EL (cell line): ENCODE measurements around the gene ATMIN.

Source experiments
- DNase-seq: peaks from one replicate; pipeline ENCODE4 v3.0.0-alpha.2; 2016

Gene ATMIN

GRCh38 chr16:81070979-81071378 lies 35.3 kb downstream of the ATMIN start:
- no peak for DNase-seq

GRCh38 chr16:81071805-81072204 lies 36.2 kb downstream of the ATMIN start:
- peak; percentile 55 for DNase-seq

DNA sequence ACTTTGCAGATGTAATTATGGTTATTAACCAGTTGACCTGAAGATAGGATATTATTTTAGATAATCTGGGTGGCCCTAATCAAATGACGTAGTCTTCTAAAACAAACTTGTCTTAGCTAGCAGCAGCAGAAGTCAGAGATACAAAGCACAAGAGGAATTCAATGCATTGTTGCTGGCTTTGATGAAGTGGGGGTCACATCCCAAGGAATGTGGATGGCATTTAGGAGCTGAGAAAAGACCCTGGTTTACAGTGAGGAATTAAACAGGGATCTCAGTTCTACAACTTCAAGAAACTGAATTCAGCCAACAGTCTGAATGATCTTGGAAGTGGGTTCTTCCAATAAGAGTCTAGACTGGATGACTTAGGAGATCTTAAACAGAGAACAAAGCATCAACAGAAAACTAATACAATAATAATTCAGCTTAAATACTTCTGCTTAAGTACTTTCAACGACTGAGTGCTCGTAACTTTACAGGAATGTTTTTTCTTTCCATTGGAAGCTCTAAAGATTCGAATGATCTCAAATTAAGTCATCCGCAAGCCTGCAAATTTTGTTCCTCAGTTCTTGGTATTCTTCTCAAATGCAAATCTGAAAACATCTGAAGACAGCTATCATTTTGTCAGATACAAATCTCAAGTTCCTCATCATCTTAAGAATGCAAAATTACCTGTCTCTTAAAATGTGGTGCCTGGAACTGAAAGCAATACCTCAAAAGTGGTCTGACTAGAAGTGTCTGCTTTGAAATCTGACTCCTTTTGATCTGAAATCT lies 38.1 kb downstream of the ATMIN start:
- no peak for DNase-seq

DNA sequence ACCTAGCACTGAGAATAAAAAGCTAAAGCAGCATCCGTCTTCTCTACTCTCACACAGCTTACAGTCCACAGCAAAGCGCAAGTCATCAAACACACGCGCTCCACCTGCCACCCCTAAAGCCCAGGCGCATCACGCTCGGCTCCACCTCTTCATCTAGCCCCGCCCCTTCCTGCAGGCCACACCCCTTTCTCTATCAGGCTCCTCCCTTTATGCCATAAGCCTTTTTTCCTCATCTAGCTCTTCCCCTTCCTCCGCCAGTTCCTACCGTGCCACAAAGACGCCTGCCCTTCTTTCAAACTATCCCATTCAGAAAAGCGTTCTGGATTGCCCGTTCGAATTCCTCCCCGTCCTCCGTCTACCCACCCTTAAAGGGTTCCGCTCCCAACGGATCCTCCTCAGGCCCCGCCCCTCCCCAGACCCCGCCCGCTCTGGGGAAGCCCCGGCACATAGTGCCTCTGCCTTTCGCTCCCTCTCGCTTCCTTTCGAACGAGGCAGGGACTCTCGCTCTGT lies 41.0 kb downstream of the ATMIN start:
- DNase-seq: peak; percentile 89

- peak; percentile 95 for DNase-seq
Measured at GRCh38 chr16:81077076-81077940, 41.7 kb downstream of the ATMIN start, which contains the start of gene C16orf46. Gene C16orf46, minus strand, starts transcription at chr16:81077238. Its CDS starts 13,283 bp downstream, at chr16:81063955.

- no peak for DNase-seq
Measured at GRCh38 chr16:81080233-81080632, 44.6 kb downstream of the ATMIN start.

GRCh38 chr16:81081014-81081413 lies 45.4 kb downstream of the ATMIN start:
- DNase-seq: no peak

- DNase-seq: no peak
Measured at GRCh38 chr16:81088836-81089235, 53.2 kb downstream of the ATMIN start.

GRCh38 chr16:81094771-81095251 lies 59.2 kb downstream of the ATMIN start:
- peak; percentile 20 for DNase-seq

DNA sequence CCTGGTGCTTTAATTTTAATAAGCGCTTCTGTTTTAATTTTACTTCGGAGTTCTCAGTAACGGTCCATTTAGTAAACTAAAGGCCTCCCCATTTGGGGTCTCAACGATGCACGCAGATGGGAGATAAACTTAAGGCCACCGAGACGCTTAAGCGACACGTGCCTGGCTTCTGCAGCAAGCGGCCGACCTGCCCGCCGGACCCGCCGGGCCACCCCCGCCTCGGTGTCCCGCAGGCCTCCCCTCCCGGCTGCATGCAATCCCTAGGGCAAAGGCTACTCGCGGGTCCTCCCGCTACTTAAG lies 60.0 kb downstream of the ATMIN start:
- no peak for DNase-seq

- DNase-seq: peak; percentile 99
Measured at GRCh38 chr16:81095953-81096714, 60.5 kb downstream of the ATMIN start, which contains the start of gene GCSH. Gene GCSH, minus strand, starts transcription at chr16:81096395. Its CDS starts 117 bp downstream, at chr16:81096278.

DNA sequence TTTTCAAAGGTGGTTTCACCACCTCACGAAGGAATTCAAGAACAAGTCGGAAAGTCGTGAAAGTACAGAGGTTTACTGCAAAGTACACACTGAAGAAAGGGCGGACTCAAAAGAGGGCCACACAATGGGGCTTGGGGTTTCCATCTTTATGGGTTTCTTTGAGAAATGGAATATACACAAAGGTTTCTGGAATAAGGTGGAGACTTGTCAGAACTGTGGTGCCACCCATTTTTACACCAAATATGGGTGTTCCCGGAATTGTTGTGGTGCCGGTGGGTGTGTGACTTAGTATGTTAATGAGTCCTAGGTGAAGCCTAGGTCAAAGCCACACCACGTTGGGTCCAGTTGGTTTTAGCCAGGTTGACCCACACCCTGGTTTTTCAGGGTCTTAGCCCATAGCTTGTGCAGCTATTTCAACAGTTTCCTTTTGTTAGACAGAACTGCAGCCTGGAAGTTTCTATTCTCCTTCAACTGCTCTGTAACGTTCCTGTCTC lies 61.1 kb downstream of the ATMIN start:
- no peak for DNase-seq
